Endothelial cell of umbilical vein (primary cell): Measurements from ENCODE around the gene EIF2S3B. TPM values are rescaled to one million over a fixed set of nuclear protein-coding genes. Genes with fewer than 3 reads are reported as not detected.

Experiments used
- BruUV-seq: library from RNA; stranded (reverse); fragments of 400-500 nt; replicated peaks from 2 replicates; lab custom pipeline; 2021; lab: Mats Ljungman, UMichigan
- CTCF ChIA-PET: fragments of 300-600, 350-600 bp; sonication (Branson Sonifier 250); formaldehyde crosslinking; loops from one replicate; lab custom pipeline; 2021; ENCODE audit warnings: antibody characterized with exemption, inconsistent platforms; lab: Charles Lee
- POLR2A ChIA-PET: fragments of 300-600, 350-600 bp; sonication (Branson Sonifier 250); formaldehyde crosslinking; loops from one replicate; lab custom pipeline; 2021; ENCODE audit warnings: antibody characterized with exemption, inconsistent platforms; lab: Charles Lee
- DNase-seq: peaks from one replicate; pipeline ENCODE4 v3.0.0-alpha.2; 2011; ENCODE audit warnings: low read depth, low spot score
- FAIRE-seq: peaks from 2 replicates; lab custom pipeline; 2011; peaks lifted over from hg19 to GRCh38; lab: Jason Lieb, UNC
- H2AFZ ChIP-seq: 2 replicates; pipeline ENCODE4 v1.6.0; 2012; ENCODE audit warnings: low read depth, low read length, control low read depth, inconsistent platforms
- H3K27ac ChIP-seq: 2 replicates; pipeline ENCODE4 v1.5.1; 2011; ENCODE audit warnings: low read depth, mild to moderate bottlenecking, control low read depth, low read length, moderate library complexity; ENCODE audit not compliant: insufficient read depth
- H3K27me3 ChIP-seq, 2 experiments: 2 replicates each; pipeline versions ENCODE4 v1.6.0 to v1.6.1; 2011; ENCODE audit warnings: low read length in 2 of 2, mixed read lengths in 1 of 2; ENCODE audit not compliant: control insufficient read depth in 2 of 2, insufficient read depth in 2 of 2
- H3K36me3 ChIP-seq, 2 experiments: 2 replicates in 1 of 2; 3 replicates in 1 of 2; pipeline ENCODE4 v1.5.1; 2011; ENCODE audit warnings: low read length in 2 of 2, mild to moderate bottlenecking in 1 of 2, moderate library complexity in 1 of 2; ENCODE audit not compliant: control insufficient read depth in 2 of 2, insufficient read depth in 2 of 2; ENCODE audit errors: extremely low read depth in 1 of 2
- H3K4me1 ChIP-seq: 3 replicates; pipeline ENCODE4 v1.5.1; 2011; ENCODE audit warnings: mild to moderate bottlenecking, low read length; ENCODE audit not compliant: control insufficient read depth, insufficient read depth; ENCODE audit errors: extremely low read depth
- H3K4me2 ChIP-seq: 2 replicates; pipeline ENCODE4 v1.6.1; 2011; ENCODE audit warnings: low read length, control low read depth, mixed read lengths; ENCODE audit not compliant: insufficient read depth
- H3K4me3 ChIP-seq, 3 experiments: fragments of 200-600 bp in 1 of 3; sonication (generic), shearing (Covaris generic) in 1 of 3; replicated peaks in 1 of 3; 2 replicates each; pipeline ENCODE4 v1.5.1; 2011 to 2016; ENCODE audit warnings: control low read depth in 3 of 3, low read length in 3 of 3, mild to moderate bottlenecking in 2 of 3, inconsistent platforms in 1 of 3, low read depth in 1 of 3, moderate library complexity in 1 of 3; ENCODE audit not compliant: insufficient read depth in 1 of 3
- H3K79me2 ChIP-seq: 2 replicates; pipeline ENCODE4 v1.6.0; 2012; ENCODE audit warnings: low read length, inconsistent platforms; ENCODE audit not compliant: control insufficient read depth, insufficient read depth
- H3K9ac ChIP-seq: replicated peaks from 2 replicates; pipeline ENCODE3; 2011; ENCODE audit warnings: low read length, control low read depth; ENCODE audit not compliant: insufficient read depth; ENCODE audit errors: extremely low read depth
- H3K9me1 ChIP-seq: replicated peaks from 3 replicates; pipeline ENCODE4 v1.6.0; 2011; ENCODE audit warnings: mild to moderate bottlenecking, low read length; ENCODE audit not compliant: control insufficient read depth, insufficient read depth; ENCODE audit errors: extremely low read depth
- H3K9me3 ChIP-seq: replicated peaks from 2 replicates; pipeline ENCODE4 v1.5.1; 2012; ENCODE audit warnings: low read length, inconsistent platforms; ENCODE audit not compliant: control insufficient read depth, insufficient read depth
- H4K20me1 ChIP-seq: replicated peaks from 2 replicates; pipeline ENCODE3; 2011; ENCODE audit warnings: mild to moderate bottlenecking, low read length; ENCODE audit not compliant: control insufficient read depth, insufficient read depth; ENCODE audit errors: extremely low read depth
- EZH2 ChIP-seq: IDR thresholded peaks from 2 replicates; pipeline ENCODE4 v1.6.1; 2012; ENCODE audit warnings: borderline replicate concordance, low read depth, mild to moderate bottlenecking, moderate library complexity, low read length, inconsistent platforms; ENCODE audit not compliant: severe bottlenecking
- FOS ChIP-seq: IDR thresholded peaks from 2 replicates; pipeline ENCODE4 v1.6.1; 2011; ENCODE audit warnings: mild to moderate bottlenecking, low read length, moderate library complexity, borderline replicate concordance; ENCODE audit not compliant: insufficient read depth
- GATA2 ChIP-seq: IDR thresholded peaks from 2 replicates; pipeline ENCODE4 v1.7.0; 2011; ENCODE audit warnings: low read depth, mild to moderate bottlenecking, moderate library complexity, mixed read lengths, low read length; ENCODE audit not compliant: insufficient read length, insufficient read depth
- JUN ChIP-seq: IDR thresholded peaks from 2 replicates; pipeline ENCODE4 v1.6.1; 2011; ENCODE audit warnings: borderline replicate concordance, low read depth; ENCODE audit not compliant: insufficient read length, insufficient read depth
- MYC ChIP-seq: IDR thresholded peaks from one replicate; pipeline ENCODE4 v1.6.1; 2011; ENCODE audit warnings: mild to moderate bottlenecking, low read depth, low read length
- POLR2A ChIP-seq: IDR thresholded peaks from 2 replicates; pipeline ENCODE4 v1.6.1; 2012; ENCODE audit warnings: low read depth, mild to moderate bottlenecking, control low read depth, low read length
- POLR2AphosphoS5 ChIP-seq: IDR thresholded peaks from 2 replicates; pipeline ENCODE4 v1.6.1; 2012; ENCODE audit warnings: low read depth, mild to moderate bottlenecking, control low read depth, low read length, moderate library complexity; ENCODE audit not compliant: insufficient read depth
- dilution Hi-C: fragments of 300-500 bp; cut with MboI; formaldehyde crosslinking; loops from one replicate; pipeline ENCODE4 v1.15.0; 2019; ENCODE audit warnings: low sequenced_read_pairs; ENCODE audit not compliant: extremely low pct_ligation_motif_present
- intact Hi-C: fragments of 100-400 bp; cut with micrococcal nuclease; formaldehyde crosslinking; loops from one replicate; pipeline ENCODE4 v1.10.0; 2022
- polyA plus RNA-seq, 4 experiments: library from polyadenylated mRNA; depleted of rRNA in 3 of 4; stranded (reverse) in 3 of 4; unstranded in 1 of 4; fragments of >200 nt; gene quantifications; 2 replicates each; pipeline versions ENCODE4 v1.2.1 to v1.2.3, GENCODE V29; 2011 to 2012; ENCODE audit warnings: missing spikeins in 1 of 4
- total RNA-seq: library from RNA; stranded (reverse); gene quantifications from 2 replicates; pipeline ENCODE4 v1.2.3, GENCODE V29; 2021
- TF ChIP-seq, protein P1 (sequence below), 2 donors: IDR thresholded peaks; 1 replicate in 1 of 2; 2 replicates in 1 of 2; pipeline ENCODE4 v1.5.1; 2011; ENCODE audit warnings: low read length in 2 of 2, mild to moderate bottlenecking in 2 of 2, moderate library complexity in 2 of 2, control low read depth in 1 of 2, inconsistent platforms in 1 of 2, low read depth in 1 of 2; ENCODE audit not compliant: insufficient read depth in 1 of 2; ENCODE audit errors: extremely low read depth in 1 of 2
- TF ChIP-seq, protein P2 (sequence below): IDR thresholded peaks from 2 replicates; pipeline ENCODE4 v1.6.1; 2011; ENCODE audit not compliant: insufficient read depth, insufficient read length

The EIF2S3B gene
- total and polyA plus RNA-seq, 2 donors (not counting 3 experiments of a cell fraction or from before 2014, with no cell fraction given): 0.21 to 0.55 TPM

DNA sequence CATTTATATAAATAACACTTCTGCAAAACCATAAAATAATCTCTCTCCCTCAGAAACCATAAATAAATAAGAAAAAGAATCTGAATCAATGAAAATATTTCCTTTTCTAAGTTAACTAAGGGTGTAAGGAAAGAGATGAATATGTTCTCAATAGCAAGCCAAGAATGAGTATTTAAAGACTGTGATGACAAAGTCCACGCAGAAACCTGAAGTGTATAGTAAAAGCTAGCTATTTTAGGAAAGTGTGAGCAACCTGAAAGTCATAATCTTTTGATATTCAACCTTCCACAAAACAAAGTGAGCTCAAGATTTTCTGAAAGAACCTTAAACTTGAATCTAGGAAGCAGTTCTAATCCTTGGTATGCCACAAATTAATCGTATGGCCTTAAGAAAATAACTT lies 15.9 kb downstream of the EIF2S3B start:
- H3K27ac ChIP-seq: no peak overlapping the region
- ChIA-PET CTCF (interaction anchor here (1.4 to 1.9 kb wide), 2 partner anchors 10 to 11 kb away, joined by 4 read pairs; no protein-coding TSS in a partner anchor), POLR2A (no interaction called here)
- DNase-seq (no peak), FAIRE-seq (no peak)
- H3K36me3 ChIP-seq: no peaks in the 10 kb centered on the region
- H3K27me3 ChIP-seq: no peaks in the 10 kb centered on the region
- no peak overlapping the region for H3K9ac ChIP-seq
- no peak overlapping the region for H3K4me3 ChIP-seq
- no peaks in the 10 kb centered on the region for H3K4me1 ChIP-seq
- H2AFZ ChIP-seq: no peak overlapping the region
- no peaks in the 10 kb centered on the region for H3K9me1 ChIP-seq
- no peak overlapping the region for H3K4me2 ChIP-seq
- no peaks in the 10 kb centered on the region for H4K20me1 ChIP-seq
- dilution Hi-C loops: no loop called here
- TF ChIP-seq FOS (no peak), POLR2AphosphoS5 (no peak), GATA2 (no peak), EZH2 (no peak), JUN (no peak), MYC (no peak), POLR2A (no peak)
- TF ChIP-seq, protein P1, sequence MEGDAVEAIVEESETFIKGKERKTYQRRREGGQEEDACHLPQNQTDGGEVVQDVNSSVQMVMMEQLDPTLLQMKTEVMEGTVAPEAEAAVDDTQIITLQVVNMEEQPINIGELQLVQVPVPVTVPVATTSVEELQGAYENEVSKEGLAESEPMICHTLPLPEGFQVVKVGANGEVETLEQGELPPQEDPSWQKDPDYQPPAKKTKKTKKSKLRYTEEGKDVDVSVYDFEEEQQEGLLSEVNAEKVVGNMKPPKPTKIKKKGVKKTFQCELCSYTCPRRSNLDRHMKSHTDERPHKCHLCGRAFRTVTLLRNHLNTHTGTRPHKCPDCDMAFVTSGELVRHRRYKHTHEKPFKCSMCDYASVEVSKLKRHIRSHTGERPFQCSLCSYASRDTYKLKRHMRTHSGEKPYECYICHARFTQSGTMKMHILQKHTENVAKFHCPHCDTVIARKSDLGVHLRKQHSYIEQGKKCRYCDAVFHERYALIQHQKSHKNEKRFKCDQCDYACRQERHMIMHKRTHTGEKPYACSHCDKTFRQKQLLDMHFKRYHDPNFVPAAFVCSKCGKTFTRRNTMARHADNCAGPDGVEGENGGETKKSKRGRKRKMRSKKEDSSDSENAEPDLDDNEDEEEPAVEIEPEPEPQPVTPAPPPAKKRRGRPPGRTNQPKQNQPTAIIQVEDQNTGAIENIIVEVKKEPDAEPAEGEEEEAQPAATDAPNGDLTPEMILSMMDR (IDR thresholded peaks at IDR 0.05; ENCODE audit: extremely low read depth in 1 of 2, insufficient read depth in 1 of 2, low read depth in 1 of 2, low read length in 2 of 2): no peak
- TF ChIP-seq, protein P2, sequence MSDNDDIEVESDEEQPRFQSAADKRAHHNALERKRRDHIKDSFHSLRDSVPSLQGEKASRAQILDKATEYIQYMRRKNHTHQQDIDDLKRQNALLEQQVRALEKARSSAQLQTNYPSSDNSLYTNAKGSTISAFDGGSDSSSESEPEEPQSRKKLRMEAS: no peak
- BruUV-seq: no TSS peak
- H3K9me3 ChIP-seq: no peaks in the 10 kb centered on the region
- H3K79me2 ChIP-seq: no peaks in the 10 kb centered on the region
- intact Hi-C loops: no loop called here
